ENCODE measurements around the gene CCDC148. TPM values are rescaled to one million over a fixed set of nuclear protein-coding genes. Genes with fewer than 3 reads are reported as not detected.

Gene CCDC148
- total and polyA plus RNA-seq, 10 of the 15 experiments (the other 5 are each of a cell fraction or from before 2014, with no cell fraction given): 0.07 to 0.30 (median 0.18) TPM; not detected in 7

DNA sequence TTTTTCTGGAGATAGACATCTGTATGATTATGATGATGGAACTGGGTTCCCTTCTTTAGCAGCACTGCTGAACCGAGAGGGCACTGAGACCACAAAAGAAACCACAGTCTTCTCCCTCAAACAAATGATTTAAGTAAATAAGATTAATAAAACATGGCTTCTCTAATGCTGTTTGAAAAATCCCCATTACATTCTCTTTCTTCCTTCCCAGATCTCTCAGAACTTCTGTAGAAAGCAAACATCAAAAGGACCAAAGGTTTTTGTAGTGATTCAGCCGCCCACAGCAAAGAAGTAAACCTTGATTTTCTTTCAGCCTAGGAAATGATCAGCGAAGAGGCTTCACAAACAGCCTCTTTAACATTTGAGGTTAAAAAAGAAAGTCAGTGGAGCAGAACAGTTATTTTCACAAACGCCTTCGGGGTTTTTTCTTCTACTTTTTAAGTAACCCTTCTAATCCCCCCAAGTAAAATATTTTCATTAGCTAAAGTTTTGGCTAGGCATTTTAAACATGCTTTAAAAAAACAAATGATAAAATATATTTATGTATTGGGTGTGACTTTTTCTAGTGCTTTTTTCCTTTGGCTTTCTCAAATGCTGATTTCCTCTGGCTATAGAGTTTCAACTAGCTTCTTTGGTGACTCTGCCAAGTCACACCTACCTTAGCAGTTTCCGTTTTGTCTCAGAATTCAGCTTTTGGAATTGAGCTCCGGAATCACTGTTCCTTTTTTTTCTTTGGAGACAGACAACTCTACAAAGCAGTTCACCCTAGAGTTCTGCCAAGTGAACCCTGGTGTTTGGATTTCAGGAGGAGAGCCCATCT is 265.3 kb downstream of the CCDC148 start (continued):
- TF ChIP-seq SPI1 (IDR thresholded peaks at IDR 0.05; ENCODE audit: borderline replicate concordance, insufficient read depth, low read depth, low read length) (0 out of 2 replicates have a peak, but pooled peaks have one; percentile 15), JUNB (IDR thresholded peaks at IDR 0.05) (peak; percentile 33), NFXL1 (IDR thresholded peaks at IDR 0.05; ENCODE audit: borderline replicate concordance) (no peak), PAX5 (IDR thresholded peaks at IDR 0.05; ENCODE audit: borderline replicate concordance, low read depth, low read length) (peak; percentile 67; the same call in 1 of the 2 replicates), MXI1 (IDR thresholded peaks at IDR 0.05; ENCODE audit: low read depth, low read length) (no peak), HDGF (IDR thresholded peaks at IDR 0.05) (no peak), CBFB (IDR thresholded peaks at IDR 0.05; ENCODE audit: low read depth) (peak; percentile 69), ATF7 (IDR thresholded peaks at IDR 0.05; ENCODE audit: low read depth) (peak; percentile 45; the same call in 1 of the 2 replicates), DPF2 (IDR thresholded peaks at IDR 0.05) (no peak), NFYA (IDR thresholded peaks at IDR 0.05; ENCODE audit: borderline replicate concordance, low read depth, low read length) (no peak), EP300 (IDR thresholded peaks at IDR 0.05; ENCODE audit: borderline replicate concordance in 1 of 2, control insufficient read depth in 1 of 2, low read depth in 2 of 2, low read length in 2 of 2) (peak in 1 of 2 experiments; percentile 27; a peak in 1 of 4 replicates), BCL11A (IDR thresholded peaks at IDR 0.05; ENCODE audit: low read depth, low read length) (0 out of 2 replicates have a peak, but pooled peaks have one; percentile 18), NR2F1 (conservative IDR thresholded peaks at IDR 0.05) (peak; percentile 82), ZNF384 (IDR thresholded peaks at IDR 0.05; ENCODE audit: borderline replicate concordance, low read depth, low read length) (no peak)
- TF ChIP-seq, protein P1, sequence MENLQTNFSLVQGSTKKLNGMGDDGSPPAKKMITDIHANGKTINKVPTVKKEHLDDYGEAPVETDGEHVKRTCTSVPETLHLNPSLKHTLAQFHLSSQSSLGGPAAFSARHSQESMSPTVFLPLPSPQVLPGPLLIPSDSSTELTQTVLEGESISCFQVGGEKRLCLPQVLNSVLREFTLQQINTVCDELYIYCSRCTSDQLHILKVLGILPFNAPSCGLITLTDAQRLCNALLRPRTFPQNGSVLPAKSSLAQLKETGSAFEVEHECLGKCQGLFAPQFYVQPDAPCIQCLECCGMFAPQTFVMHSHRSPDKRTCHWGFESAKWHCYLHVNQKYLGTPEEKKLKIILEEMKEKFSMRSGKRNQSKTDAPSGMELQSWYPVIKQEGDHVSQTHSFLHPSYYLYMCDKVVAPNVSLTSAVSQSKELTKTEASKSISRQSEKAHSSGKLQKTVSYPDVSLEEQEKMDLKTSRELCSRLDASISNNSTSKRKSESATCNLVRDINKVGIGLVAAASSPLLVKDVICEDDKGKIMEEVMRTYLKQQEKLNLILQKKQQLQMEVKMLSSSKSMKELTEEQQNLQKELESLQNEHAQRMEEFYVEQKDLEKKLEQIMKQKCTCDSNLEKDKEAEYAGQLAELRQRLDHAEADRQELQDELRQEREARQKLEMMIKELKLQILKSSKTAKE (IDR thresholded peaks at IDR 0.05; ENCODE audit: low read depth, poor library complexity, severe bottlenecking): peak; percentile 69
- TF ChIP-seq, protein P2, sequence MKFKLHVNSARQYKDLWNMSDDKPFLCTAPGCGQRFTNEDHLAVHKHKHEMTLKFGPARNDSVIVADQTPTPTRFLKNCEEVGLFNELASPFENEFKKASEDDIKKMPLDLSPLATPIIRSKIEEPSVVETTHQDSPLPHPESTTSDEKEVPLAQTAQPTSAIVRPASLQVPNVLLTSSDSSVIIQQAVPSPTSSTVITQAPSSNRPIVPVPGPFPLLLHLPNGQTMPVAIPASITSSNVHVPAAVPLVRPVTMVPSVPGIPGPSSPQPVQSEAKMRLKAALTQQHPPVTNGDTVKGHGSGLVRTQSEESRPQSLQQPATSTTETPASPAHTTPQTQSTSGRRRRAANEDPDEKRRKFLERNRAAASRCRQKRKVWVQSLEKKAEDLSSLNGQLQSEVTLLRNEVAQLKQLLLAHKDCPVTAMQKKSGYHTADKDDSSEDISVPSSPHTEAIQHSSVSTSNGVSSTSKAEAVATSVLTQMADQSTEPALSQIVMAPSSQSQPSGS (IDR thresholded peaks at IDR 0.05; ENCODE audit: low read length): peak; percentile 65
- TF ChIP-seq, protein P3, sequence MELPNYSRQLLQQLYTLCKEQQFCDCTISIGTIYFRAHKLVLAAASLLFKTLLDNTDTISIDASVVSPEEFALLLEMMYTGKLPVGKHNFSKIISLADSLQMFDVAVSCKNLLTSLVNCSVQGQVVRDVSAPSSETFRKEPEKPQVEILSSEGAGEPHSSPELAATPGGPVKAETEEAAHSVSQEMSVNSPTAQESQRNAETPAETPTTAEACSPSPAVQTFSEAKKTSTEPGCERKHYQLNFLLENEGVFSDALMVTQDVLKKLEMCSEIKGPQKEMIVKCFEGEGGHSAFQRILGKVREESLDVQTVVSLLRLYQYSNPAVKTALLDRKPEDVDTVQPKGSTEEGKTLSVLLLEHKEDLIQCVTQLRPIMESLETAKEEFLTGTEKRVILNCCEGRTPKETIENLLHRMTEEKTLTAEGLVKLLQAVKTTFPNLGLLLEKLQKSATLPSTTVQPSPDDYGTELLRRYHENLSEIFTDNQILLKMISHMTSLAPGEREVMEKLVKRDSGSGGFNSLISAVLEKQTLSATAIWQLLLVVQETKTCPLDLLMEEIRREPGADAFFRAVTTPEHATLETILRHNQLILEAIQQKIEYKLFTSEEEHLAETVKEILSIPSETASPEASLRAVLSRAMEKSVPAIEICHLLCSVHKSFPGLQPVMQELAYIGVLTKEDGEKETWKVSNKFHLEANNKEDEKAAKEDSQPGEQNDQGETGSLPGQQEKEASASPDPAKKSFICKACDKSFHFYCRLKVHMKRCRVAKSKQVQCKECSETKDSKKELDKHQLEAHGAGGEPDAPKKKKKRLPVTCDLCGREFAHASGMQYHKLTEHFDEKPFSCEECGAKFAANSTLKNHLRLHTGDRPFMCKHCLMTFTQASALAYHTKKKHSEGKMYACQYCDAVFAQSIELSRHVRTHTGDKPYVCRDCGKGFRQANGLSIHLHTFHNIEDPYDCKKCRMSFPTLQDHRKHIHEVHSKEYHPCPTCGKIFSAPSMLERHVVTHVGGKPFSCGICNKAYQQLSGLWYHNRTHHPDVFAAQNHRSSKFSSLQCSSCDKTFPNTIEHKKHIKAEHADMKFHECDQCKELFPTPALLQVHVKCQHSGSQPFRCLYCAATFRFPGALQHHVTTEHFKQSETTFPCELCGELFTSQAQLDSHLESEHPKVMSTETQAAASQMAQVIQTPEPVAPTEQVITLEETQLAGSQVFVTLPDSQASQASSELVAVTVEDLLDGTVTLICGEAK (IDR thresholded peaks at IDR 0.05; ENCODE audit: borderline replicate concordance): no peak
- TF ChIP-seq, protein P4, sequence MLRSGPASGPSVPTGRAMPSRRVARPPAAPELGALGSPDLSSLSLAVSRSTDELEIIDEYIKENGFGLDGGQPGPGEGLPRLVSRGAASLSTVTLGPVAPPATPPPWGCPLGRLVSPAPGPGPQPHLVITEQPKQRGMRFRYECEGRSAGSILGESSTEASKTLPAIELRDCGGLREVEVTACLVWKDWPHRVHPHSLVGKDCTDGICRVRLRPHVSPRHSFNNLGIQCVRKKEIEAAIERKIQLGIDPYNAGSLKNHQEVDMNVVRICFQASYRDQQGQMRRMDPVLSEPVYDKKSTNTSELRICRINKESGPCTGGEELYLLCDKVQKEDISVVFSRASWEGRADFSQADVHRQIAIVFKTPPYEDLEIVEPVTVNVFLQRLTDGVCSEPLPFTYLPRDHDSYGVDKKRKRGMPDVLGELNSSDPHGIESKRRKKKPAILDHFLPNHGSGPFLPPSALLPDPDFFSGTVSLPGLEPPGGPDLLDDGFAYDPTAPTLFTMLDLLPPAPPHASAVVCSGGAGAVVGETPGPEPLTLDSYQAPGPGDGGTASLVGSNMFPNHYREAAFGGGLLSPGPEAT (IDR thresholded peaks at IDR 0.05; ENCODE audit: low read depth): peak; percentile 57; the same call in 1 of the 2 replicates
